ENCODE results near the gene SPEM3.
A peak's percentile ranks its signal among the peaks of the same experiment; 100 is the strongest.

SPEM3 gene

DNA sequence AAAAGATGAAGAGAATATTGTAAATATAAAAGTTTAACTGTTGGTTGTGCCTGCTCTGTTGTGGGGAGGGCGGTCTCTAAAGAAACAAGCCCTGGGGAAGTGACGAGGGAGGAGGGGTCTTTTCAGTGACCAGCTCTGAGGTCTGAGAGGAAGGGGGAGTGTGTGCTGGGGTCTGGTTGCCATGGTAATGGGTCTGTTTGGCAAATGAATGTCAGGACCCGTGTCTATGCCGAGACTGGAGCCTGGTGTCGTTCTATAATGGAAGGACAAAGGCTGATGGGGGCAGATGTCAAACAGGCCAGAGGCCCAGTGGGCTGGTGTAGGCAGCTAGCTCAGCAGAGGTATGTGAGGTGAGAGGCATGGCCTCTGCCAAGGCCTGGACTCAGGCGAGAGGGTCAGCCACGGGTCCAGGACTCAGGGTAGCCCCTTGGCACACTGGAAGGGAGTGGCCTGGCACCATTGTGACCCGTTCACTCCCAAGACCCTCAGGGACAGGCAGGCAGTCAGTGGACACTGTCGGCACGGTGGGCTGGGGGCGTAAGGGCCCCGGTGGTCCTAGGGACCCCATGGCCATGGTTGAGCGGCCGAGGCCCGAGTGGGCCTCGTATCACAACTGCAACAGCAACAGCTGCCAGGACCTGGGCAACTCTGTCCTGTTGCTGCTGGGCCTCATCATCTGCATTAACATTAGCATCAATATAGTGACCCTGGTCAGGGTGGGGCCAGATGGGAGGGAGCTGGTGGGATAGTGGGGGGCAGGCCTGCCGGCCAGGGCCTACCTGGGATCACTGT, 8.6 kb upstream of the SPEM3 start, which contains the start of gene SPEM1:
SPEM1 (plus strand) TSS at position 506 of the 792 bp plus-strand sequence; CDS start at position 567, 61 bp downstream.
- Histone ChIP-seq H3K9me3 (no peaks in the 10 kb centered on the region), H3K4me1 (no peaks in the 10 kb centered on the region), H3K27me3 (ENCODE audit: low read depth) (no peaks in the 10 kb centered on the region), H3K4me3 (no peak within 1 kb of the TSS), H3K36me3 (replicated peaks) (peaks cover 5% of the 10 kb centered on the region; the same call in 1 of the 2 replicates)
- in situ Hi-C loops (cut with MboI; ENCODE audit: low sequenced_read_pairs): no loop called here
- DNase-seq (ENCODE audit: low spot score in 2 of 2): no peak

DNA sequence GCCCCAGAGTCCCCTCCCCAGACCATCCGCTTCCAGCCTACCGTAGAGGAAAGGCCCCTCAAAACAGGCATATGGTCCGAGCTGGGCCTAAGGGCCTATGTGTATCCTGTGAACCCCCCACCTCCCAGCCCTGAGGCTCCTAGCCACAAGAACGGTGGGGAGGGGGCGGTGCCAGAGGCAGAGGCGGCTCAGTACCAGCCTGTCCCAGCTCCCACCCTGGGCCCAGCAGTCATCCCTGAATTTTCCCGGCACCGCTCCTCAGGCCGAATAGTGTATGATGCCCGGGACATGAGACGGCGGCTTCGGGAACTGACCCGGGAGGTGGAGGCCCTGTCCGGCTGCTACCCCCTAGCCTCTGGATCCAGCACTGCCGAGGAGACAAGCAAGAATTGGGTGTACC, 7.5 kb upstream of the SPEM3 start:
- H3K27me3 ChIP-seq (ENCODE audit: low read depth): no peaks in the 10 kb centered on the region
- no peaks in the 10 kb centered on the region for H3K36me3 ChIP-seq (replicated peaks)
- no peak for DNase-seq (ENCODE audit: low spot score in 2 of 2)
- in situ Hi-C loops (cut with MboI; ENCODE audit: low sequenced_read_pairs): no loop called here
- no peak overlapping the region for H3K4me3 ChIP-seq
- no peaks in the 10 kb centered on the region for H3K9me3 ChIP-seq
- H3K4me1 ChIP-seq: no peaks in the 10 kb centered on the region

DNA sequence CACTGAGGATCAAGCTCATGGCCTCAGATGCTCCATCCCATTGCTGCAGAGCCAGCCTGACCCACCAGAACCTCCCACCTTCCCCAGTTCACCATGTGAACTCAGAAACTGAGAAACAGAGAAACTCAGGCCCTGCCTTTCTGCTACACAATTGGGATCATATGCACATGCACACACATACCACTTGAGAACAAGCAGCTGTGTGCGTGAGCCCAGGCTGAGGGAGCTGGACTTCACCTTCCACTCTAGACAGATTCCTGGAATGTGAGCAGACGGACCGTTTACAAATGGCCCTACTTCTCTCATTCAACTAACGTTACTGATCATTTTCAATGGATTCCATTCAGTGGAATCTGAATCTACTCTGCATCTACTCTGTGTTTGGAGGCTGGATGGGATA, 5.0 kb upstream of the SPEM3 start:
- Histone ChIP-seq H3K36me3 (replicated peaks) (no peaks in the 10 kb centered on the region), H3K4me3 (no peak overlapping the region), H3K27me3 (ENCODE audit: low read depth) (no peaks in the 10 kb centered on the region), H3K4me1 (no peaks in the 10 kb centered on the region), H3K9me3 (no peaks in the 10 kb centered on the region)
- DNase-seq (ENCODE audit: low spot score in 2 of 2): no peak
- in situ Hi-C loops (cut with MboI; ENCODE audit: low sequenced_read_pairs): no loop called here

DNA sequence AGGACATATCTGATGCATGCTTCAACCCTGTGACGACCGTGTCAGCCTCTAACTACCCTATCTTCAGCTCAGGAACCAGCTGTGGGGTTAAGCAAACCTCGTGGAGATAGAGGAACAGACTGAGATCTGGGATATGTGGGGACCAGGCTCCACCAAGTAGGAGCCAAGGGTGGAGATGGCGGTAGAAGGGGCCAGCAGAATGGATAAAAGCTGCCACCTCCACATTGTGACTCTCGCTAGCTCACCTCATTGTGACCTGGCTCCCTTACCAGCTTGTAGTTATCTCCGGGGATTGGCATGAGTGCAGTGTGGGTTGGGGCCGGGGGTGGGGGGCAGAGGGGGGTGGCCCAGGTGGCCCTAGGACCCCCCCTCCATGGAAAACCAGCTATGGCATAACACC, 3.3 kb upstream of the SPEM3 start, which contains the start of gene SPEM2:
SPEM2 (plus strand) TSS at position 301 of the 400 bp plus-strand sequence; CDS start at position 374, 73 bp downstream.
- Histone ChIP-seq H3K9me3 (no peaks in the 10 kb centered on the region; the same call in 1 of the 2 replicates), H3K27me3 (ENCODE audit: low read depth) (no peaks in the 10 kb centered on the region), H3K4me1 (no peaks in the 10 kb centered on the region), H3K36me3 (replicated peaks) (no peaks in the 10 kb centered on the region), H3K4me3 (no peak within 1 kb of the TSS)
- in situ Hi-C loops (cut with MboI; ENCODE audit: low sequenced_read_pairs): no loop called here
- DNase-seq (ENCODE audit: low spot score in 2 of 2): no peak

DNA sequence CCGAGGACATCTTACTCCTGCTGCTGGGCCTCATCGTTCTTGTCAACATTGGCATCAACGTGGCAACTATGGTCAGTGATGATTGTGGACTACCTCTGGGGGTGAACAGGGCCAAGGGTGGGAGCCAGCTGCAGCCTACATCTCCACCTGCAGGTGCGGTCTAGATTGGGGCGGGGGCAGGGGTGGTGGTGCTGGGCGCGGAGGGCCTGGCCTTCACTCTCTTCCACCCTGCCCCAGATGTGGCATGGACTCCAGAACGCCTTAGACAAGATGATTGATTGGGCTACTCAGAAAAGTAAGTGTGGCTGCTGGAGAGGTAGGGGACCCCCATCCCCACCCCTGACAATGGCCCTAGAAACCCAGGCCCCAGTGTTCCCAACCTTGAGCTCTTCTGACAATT, 2.9 kb upstream of the SPEM3 start:
- Histone ChIP-seq H3K27me3 (ENCODE audit: low read depth) (no peaks in the 10 kb centered on the region), H3K4me1 (no peaks in the 10 kb centered on the region), H3K9me3 (no peaks in the 10 kb centered on the region; the same call in 1 of the 2 replicates), H3K4me3 (no peak overlapping the region), H3K36me3 (replicated peaks) (no peaks in the 10 kb centered on the region)
- in situ Hi-C loops (cut with MboI; ENCODE audit: low sequenced_read_pairs): no loop called here
- no peak for DNase-seq (ENCODE audit: low spot score in 2 of 2)

DNA sequence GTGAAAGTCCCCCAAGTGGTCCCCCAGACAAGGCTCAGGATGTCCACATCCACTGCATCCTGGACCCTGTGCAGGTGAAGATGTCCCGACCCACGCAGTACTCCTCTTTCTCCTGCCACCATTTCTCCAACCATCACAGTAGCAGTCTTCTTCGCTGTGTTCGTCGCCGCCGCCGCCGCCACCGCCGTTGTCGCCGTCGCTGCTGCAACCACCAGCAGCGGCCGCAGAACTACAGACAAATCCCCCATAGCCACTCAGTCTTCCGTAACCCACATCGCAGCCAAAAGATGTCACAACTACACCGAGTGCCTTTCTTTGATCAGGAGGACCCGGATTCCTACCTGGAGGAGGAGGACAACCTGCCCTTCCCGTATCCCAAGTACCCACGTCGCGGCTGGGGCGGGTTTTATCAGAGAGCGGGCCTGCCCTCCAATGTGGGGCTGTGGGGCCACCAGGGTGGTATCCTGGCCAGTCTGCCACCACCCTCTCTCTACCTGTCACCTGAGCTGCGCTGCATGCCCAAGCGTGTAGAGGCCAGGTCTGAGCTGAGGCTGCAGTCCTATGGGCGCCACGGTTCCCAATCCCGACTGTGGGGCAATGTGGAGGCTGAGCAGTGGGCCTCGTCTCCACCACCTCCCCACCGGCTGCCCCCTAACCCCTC, 2.3 kb upstream of the SPEM3 start:
- Histone ChIP-seq H3K36me3 (replicated peaks) (no peaks in the 10 kb centered on the region), H3K4me1 (no peaks in the 10 kb centered on the region), H3K27me3 (ENCODE audit: low read depth) (no peaks in the 10 kb centered on the region), H3K9me3 (no peaks in the 10 kb centered on the region; the same call in 1 of the 2 replicates), H3K4me3 (no peak overlapping the region)
- in situ Hi-C loops (cut with MboI; ENCODE audit: low sequenced_read_pairs): no loop called here
- DNase-seq (ENCODE audit: low spot score in 2 of 2): no peak

DNA sequence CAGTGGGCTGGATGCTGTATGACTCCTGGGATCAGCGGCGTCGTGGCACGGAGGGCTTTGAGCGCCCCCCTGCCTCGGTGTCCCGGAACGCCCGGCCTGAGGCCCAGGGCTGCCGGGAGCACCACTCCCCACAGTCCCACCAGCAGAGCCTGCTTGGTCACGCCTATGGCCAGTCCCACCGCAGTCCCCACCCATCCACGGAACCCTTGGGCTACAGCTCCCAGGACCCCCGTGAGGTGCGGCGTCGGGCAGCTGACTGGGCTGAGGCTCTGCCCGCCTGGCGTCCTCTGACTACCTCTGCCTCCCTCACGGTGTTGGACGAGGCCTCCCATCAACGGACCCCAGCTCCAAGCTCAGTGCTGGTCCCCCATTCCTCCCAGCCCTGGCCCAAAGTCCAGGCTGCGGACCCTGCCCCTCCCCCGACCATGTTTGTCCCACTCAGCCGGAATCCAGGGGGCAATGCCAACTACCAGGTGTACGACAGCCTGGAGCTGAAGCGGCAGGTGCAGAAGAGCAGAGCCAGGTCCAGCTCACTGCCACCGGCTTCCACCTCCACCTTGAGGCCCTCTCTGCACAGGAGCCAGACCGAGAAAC, 1.7 kb upstream of the SPEM3 start:
- Histone ChIP-seq H3K4me1 (no peaks in the 10 kb centered on the region), H3K36me3 (replicated peaks) (no peaks in the 10 kb centered on the region), H3K9me3 (no peaks in the 10 kb centered on the region; the same call in 1 of the 2 replicates), H3K27me3 (ENCODE audit: low read depth) (no peaks in the 10 kb centered on the region), H3K4me3 (no peak overlapping the region)
- no peak for DNase-seq (ENCODE audit: low spot score in 2 of 2)
- in situ Hi-C loops (cut with MboI; ENCODE audit: low sequenced_read_pairs): no loop called here

DNA sequence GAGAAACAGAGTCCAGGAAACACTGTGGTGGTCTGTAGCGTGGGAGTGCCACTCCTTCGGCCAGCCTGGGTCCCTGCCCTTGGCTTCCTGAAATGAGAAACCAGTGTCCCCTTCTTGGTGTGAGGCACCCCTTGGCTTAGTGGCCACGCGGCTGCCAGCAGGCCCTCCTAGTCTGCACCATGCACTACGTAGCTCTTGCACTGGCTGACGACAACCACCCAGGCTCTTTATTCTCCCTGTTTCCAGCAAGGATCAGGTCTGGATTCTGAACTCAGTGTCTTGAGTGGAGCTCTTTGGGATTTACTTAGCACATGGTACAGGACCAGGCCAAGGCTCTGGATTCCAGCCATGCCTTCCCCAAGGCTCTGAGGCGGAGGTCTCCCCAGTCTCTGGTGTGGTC, 1.1 kb upstream of the SPEM3 start:
- Histone ChIP-seq H3K4me3 (no peak overlapping the region), H3K36me3 (replicated peaks) (no peaks in the 10 kb centered on the region), H3K9me3 (no peaks in the 10 kb centered on the region; the same call in 1 of the 2 replicates), H3K4me1 (no peaks in the 10 kb centered on the region), H3K27me3 (ENCODE audit: low read depth) (no peaks in the 10 kb centered on the region)
- in situ Hi-C loops (cut with MboI; ENCODE audit: low sequenced_read_pairs): no loop called here
- DNase-seq (ENCODE audit: low spot score in 2 of 2): no peak

DNA sequence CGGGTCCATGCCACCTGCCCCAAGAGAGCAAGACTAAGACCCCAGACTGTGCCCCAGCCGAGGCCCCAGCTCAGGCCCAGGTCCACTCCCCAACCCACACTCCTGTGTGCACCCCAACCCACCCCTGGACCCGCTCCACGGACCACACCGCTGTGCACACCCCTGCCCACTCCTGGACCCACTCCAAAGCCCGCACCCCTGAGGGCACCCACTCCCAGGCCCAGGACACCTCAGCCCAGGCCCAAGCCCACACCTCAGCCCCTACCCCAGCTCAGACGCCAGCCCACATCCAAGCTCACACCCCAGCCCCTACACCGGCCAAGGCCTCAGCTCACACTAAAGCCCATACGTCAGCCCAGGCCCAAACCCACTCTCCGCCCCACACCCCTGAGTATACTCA, 1.1 kb downstream of the SPEM3 start:
- no peak for DNase-seq (ENCODE audit: low spot score in 2 of 2)
- no peaks in the 10 kb centered on the region for H3K27me3 ChIP-seq (ENCODE audit: low read depth)
- no peaks in the 10 kb centered on the region for H3K36me3 ChIP-seq (replicated peaks)
- H3K4me1 ChIP-seq: no peaks in the 10 kb centered on the region
- in situ Hi-C loops (cut with MboI; ENCODE audit: low sequenced_read_pairs): no loop called here
- no peaks in the 10 kb centered on the region; the same call in 1 of the 2 replicates for H3K9me3 ChIP-seq
- no peak overlapping the region for H3K4me3 ChIP-seq

DNA sequence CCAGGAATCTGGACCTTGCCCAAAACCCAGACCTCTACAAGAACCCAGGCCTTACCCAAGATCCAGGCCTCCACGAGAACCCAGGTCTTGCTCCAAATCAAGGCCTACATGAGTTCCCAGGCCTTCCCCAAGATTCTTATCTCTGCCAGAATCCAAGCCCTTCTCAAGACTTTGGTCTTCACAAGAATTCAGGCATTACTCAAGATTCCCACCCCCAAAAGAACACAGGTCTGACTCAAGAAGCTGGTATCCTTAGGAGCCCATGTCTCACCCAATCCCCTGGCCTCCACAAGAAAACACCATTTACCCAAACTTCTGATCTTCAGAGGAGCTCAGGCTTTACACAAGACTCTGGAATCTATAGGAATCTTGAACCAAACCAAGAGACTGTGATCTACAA, 2.6 kb downstream of the SPEM3 start:
- in situ Hi-C loops (cut with MboI; ENCODE audit: low sequenced_read_pairs): no loop called here

DNA sequence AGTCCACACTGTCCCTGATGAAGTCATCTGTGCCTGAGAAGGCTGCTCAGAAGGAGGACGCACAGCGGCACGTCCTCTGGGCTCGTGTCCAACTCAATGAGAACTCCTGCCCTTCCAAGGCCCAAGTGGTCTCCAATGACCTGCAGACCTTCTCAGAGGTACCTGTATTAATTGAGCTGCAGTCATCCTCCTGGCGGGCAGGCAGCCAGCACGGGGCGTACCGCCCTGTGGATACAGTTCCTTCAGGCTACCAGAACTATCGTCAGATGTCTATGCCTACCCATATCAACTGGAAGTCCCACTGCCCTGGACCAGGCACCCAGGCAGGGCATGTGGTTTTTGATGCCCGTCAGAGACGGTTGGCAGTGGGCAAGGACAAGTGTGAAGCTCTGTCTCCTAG, 3.6 kb downstream of the SPEM3 start:
- Histone ChIP-seq H3K9me3 (no peaks in the 10 kb centered on the region; the same call in 1 of the 2 replicates), H3K36me3 (replicated peaks) (no peaks in the 10 kb centered on the region), H3K27me3 (ENCODE audit: low read depth) (no peaks in the 10 kb centered on the region), H3K4me1 (peaks cover 6% of the 10 kb centered on the region), H3K4me3 (no peak overlapping the region)
- in situ Hi-C loops (cut with MboI; ENCODE audit: low sequenced_read_pairs): no loop called here
- DNase-seq (ENCODE audit: low spot score in 2 of 2): no peak

More for the DNA sequence above, 2.6 kb downstream of the SPEM3 start:
- Histone ChIP-seq H3K4me3 (no peak overlapping the region), H3K9me3 (no peaks in the 10 kb centered on the region; the same call in 1 of the 2 replicates), H3K27me3 (ENCODE audit: low read depth) (no peaks in the 10 kb centered on the region), H3K36me3 (replicated peaks) (no peaks in the 10 kb centered on the region), H3K4me1 (no peaks in the 10 kb centered on the region; the same call in 1 of the 2 replicates)
- DNase-seq (ENCODE audit: low spot score in 2 of 2): no peak

DNA sequence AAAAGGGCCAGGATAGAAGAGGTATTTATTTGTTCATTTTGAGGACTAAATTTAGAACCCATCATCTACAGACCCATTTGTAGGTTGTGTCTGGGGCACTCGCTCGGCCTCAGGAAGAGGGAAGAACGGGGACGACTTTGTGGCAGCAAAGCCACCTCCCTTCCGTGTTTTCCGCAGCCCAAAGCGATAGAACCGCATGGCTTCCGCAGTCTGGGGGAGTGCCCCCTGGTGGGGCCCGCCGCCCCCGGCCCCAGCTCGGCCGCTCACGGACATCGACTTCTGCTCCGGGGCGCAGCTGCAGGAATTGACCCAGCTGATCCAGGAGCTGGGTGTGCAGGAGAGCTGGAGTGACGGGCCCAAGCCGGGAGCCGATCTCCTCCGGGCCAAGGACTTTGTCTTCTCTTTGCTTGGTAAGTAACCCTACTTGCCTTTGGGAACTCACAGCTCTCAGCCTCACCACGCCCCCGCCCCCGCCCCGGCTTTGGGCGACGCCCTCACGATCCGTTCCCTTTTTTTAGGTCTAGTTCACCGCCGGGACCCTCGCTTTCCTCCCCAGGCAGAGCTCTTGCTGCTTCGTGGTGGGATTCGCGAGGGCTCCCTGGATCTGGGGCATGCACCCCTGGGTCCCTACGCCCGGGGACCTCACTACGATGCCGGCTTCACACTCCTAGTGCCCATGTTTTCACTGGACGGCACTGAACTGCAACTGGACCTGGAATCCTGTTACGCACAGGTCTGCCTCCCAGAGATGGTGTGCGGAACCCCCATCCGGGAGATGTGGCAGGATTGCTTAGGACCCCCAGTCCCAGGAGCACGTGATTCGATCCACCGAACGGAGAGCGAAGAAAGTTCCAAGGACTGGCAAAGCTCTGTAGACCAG, 7.3 kb downstream of the SPEM3 start:
- Histone ChIP-seq H3K4me1 (peaks cover 11% of the 10 kb centered on the region), H3K27me3 (ENCODE audit: low read depth) (no peaks in the 10 kb centered on the region; the same call in 1 of the 2 replicates), H3K9me3 (no peaks in the 10 kb centered on the region), H3K4me3 (peak overlapping the region; percentile 43), H3K36me3 (replicated peaks) (no peaks in the 10 kb centered on the region)
- in situ Hi-C loops (cut with MboI; ENCODE audit: low sequenced_read_pairs): no loop called here
- DNase-seq (ENCODE audit: low spot score in 2 of 2): peak; percentile 45 to 77
